GM12878 (cell line): ENCODE measurements around the gene PDE11A. TPM values are rescaled to one million over a fixed set of nuclear protein-coding genes. Genes with fewer than 3 reads are reported as not detected.

ENCODE experiments used
- ATAC-seq: fragments of 200-7000 bp; cut with Tn5 transposase; 3 replicates; pipeline ENCODE4 v1.9.1; 2020; ENCODE audit warnings: mild to moderate bottlenecking, moderate library complexity
- BruUV-seq: library from RNA; stranded (reverse); fragments of 400-500 nt; replicated peaks from 2 replicates; lab custom pipeline; 2021; lab: Mats Ljungman, UMichigan
- CTCF ChIA-PET: fragments of 300-600 bp; sonication (Branson Sonifier 250); formaldehyde crosslinking; extraction: SDS; loops from one replicate; lab custom pipeline; 2021; ENCODE audit warnings: inconsistent platforms; lab: Yijun Ruan, JAX
- POLR2A ChIA-PET: fragments of 350-600 bp; formaldehyde crosslinking; extraction: SDS; loops from one replicate; lab custom pipeline; 2021; ENCODE audit warnings: inconsistent platforms; lab: Charles Lee
- RAD21 ChIA-PET: fragments of 300-600 bp; sonication (Branson Sonifier 250); formaldehyde crosslinking; loops from one replicate; lab custom pipeline; 2023; ENCODE audit warnings: antibody characterized with exemption; ENCODE audit not compliant: unreplicated experiment; lab: Charles Lee
- SMC1A ChIA-PET: fragments of 300-600 bp; sonication (Branson Sonifier 250); formaldehyde crosslinking; loops from one replicate; lab custom pipeline; 2023; ENCODE audit not compliant: unreplicated experiment, uncharacterized antibody; lab: Charles Lee
- DNase-seq: peaks from one replicate; pipeline ENCODE4 v3.0.0-alpha.2; 2011; ENCODE audit warnings: low read depth, low spot score
- FAIRE-seq: peaks from 3 replicates; lab custom pipeline; 2011; peaks lifted over from hg19 to GRCh38; lab: Jason Lieb, UNC
- H2AFZ ChIP-seq: 2 replicates; pipeline ENCODE4 v1.6.0; 2011; ENCODE audit warnings: low read depth, low read length, control low read depth; ENCODE audit not compliant: control insufficient read depth
- H3K27ac ChIP-seq: 2 replicates; pipeline ENCODE4 v1.5.1; 2011; ENCODE audit warnings: control low read depth; ENCODE audit not compliant: control insufficient read depth, insufficient read depth
- H3K27me3 ChIP-seq, 2 experiments: replicated peaks in 1 of 2; 2 replicates each; pipeline versions ENCODE4 v1.6.0 to v1.6.1; 2011; ENCODE audit warnings: low read length in 1 of 2; ENCODE audit not compliant: control insufficient read depth in 2 of 2, insufficient read depth in 2 of 2
- H3K36me3 ChIP-seq, 2 experiments: 2 replicates each; pipeline ENCODE4 v1.5.1; 2011; ENCODE audit warnings: low read length in 1 of 2; ENCODE audit not compliant: control insufficient read depth in 2 of 2, insufficient read depth in 2 of 2
- H3K4me1 ChIP-seq: 2 replicates; pipeline ENCODE4 v1.6.1; 2011; ENCODE audit warnings: mild to moderate bottlenecking, low read length, moderate library complexity, mixed read lengths; ENCODE audit not compliant: control insufficient read depth, insufficient read depth
- H3K4me2 ChIP-seq: 2 replicates; pipeline ENCODE4 v1.6.0; 2011; ENCODE audit warnings: control low read depth; ENCODE audit not compliant: control insufficient read depth, insufficient read depth
- H3K4me3 ChIP-seq: fragments of 200-600 bp; sonication (generic); 2 replicates; pipeline ENCODE4 v1.5.1; 2016
- H3K79me2 ChIP-seq: 2 replicates; pipeline ENCODE4 v1.6.0; 2011; ENCODE audit warnings: low read length; ENCODE audit not compliant: control insufficient read depth, insufficient read depth
- H3K9ac ChIP-seq: 2 replicates; pipeline ENCODE4 v1.8.0; 2011; ENCODE audit warnings: low read length, control low read depth, mixed read lengths; ENCODE audit not compliant: control insufficient read depth, insufficient read depth
- H3K9me3 ChIP-seq: replicated peaks from 3 replicates; pipeline ENCODE4 v1.5.1; 2011; ENCODE audit warnings: mild to moderate bottlenecking, low read length; ENCODE audit not compliant: control insufficient read depth, insufficient read depth
- H4K20me1 ChIP-seq: 2 replicates; pipeline ENCODE4 v1.6.0; 2011; ENCODE audit not compliant: control insufficient read depth, insufficient read depth
- ATF7 ChIP-seq: fragments of 450-650 bp; IDR thresholded peaks from 2 replicates; pipeline ENCODE4 v1.6.1; 2016; ENCODE audit warnings: low read depth, mild to moderate bottlenecking
- BCL11A ChIP-seq: IDR thresholded peaks from 2 replicates; pipeline ENCODE4 v1.6.1; 2011; ENCODE audit warnings: low read depth, low read length
- CREB1 ChIP-seq: IDR thresholded peaks from 2 replicates; pipeline ENCODE4 v1.6.1; 2012; ENCODE audit warnings: low read depth, mild to moderate bottlenecking, inconsistent platforms
- HDGF ChIP-seq: fragments of 450-650 bp; IDR thresholded peaks from 2 replicates; pipeline ENCODE4 v1.6.1; 2016; ENCODE audit warnings: antibody characterized with exemption
- MTA3 ChIP-seq: IDR thresholded peaks from 2 replicates; pipeline ENCODE4 v1.6.1; 2012; ENCODE audit warnings: low read length, inconsistent platforms, borderline replicate concordance
- NR2C2 ChIP-seq: IDR thresholded peaks from 2 replicates; pipeline ENCODE4 v1.6.1; 2011; ENCODE audit warnings: borderline replicate concordance, low read depth; ENCODE audit not compliant: control insufficient read depth, insufficient read length
- SREBF2 ChIP-seq: IDR thresholded peaks from 2 replicates; pipeline ENCODE4 v1.6.1; 2012; ENCODE audit warnings: mild to moderate bottlenecking, low read length
- WGBS: methylation state at CpG from one replicate; pipeline ENCODE4 v1.1.6; 2016; ENCODE audit warnings: low lambda C conversion rate; ENCODE audit not compliant: insufficient replicate concordance, insufficient coverage; ENCODE audit errors: missing lambda C conversion rate; 5-methylcytosine and 5-hydroxymethylcytosine counted together
- in situ Hi-C: fragments of 300-500 bp; cut with MboI; formaldehyde crosslinking; loops from 9 replicates; pipeline ENCODE4 v1.14.3; 2018; ENCODE audit warnings: mixed read lengths
- intact Hi-C: fragments of 100-400 bp; cut with micrococcal nuclease; formaldehyde crosslinking; loops from one replicate; pipeline ENCODE4 v1.14.2; 2022; ENCODE audit not compliant: unreplicated experiment
- polyA plus RNA-seq, 11 experiments: library from polyadenylated mRNA; depleted of rRNA in 4 of 11; unstranded in 6 of 11; stranded (reverse) in 5 of 11; fragments of >200 nt; fragmentation: Nextera tagmentation in 4 of 11; fragmentation: Illumina TruSeq in 1 of 11; extraction: Ambion mirVana in 4 of 11; extraction: Trizol in 1 of 11; gene quantifications; 1 replicate in 1 of 11; 2 replicates in 10 of 11; pipeline versions ENCODE4 v1.2.1 to v1.2.3, GENCODE V29; 2011 to 2016; ENCODE audit warnings: inconsistent platforms in 2 of 11, missing spikeins in 2 of 11, low read depth in 1 of 11
- total RNA-seq, 4 experiments: library from RNA; depleted of rRNA in 3 of 4; stranded (reverse); fragments of >200 nt in 3 of 4; fragmentation: Illumina TruSeq in 1 of 4; extraction: Trizol in 1 of 4; gene quantifications; 2 replicates each; pipeline versions ENCODE4 v1.2.1 to v1.2.3, GENCODE V29; 2013 to 2021
- TF ChIP-seq, protein P1 (sequence below): IDR thresholded peaks from 2 replicates; pipeline ENCODE4 v1.6.1; 2011; ENCODE audit warnings: borderline replicate concordance, low read depth, mild to moderate bottlenecking, moderate library complexity, mixed read lengths, low read length; ENCODE audit not compliant: insufficient read depth; ENCODE audit errors: extremely low read length
- TF ChIP-seq, protein P2 (sequence below): IDR thresholded peaks from 2 replicates; pipeline ENCODE4 v1.6.1; 2012; ENCODE audit warnings: low read depth, low read length, improper control_type of control experiment

The PDE11A gene
- total and polyA plus RNA-seq, 10 of the 15 experiments (the other 5 are each of a cell fraction or from before 2014, with no cell fraction given), result 0.01 to 0.17 (median 0.06) TPM; not detected in 5

DNA sequence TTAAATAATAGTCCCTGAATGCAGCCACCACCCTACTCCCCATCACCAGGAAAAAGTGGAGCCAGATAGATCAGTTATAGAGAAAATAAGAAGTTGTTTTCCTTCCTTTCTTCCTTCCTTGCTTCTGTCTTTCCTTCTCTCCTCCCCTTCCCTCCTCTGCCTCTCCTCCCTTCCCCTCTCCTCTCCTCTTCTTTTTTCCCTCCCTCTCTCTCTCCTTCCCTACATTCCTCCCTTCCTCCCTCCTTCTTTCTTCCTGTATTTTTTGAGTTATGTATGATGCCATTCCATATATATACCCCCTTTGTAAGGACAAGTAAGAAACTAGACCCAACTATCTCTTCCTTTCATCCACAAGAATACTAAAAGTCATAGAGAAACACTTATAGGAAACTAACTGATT is 414.3 kb downstream of the PDE11A start:
- Histone ChIP-seq H3K4me2 (no peak overlapping the region), H3K79me2 (no peaks in the 10 kb centered on the region), H3K4me3 (no peak overlapping the region), H3K27ac (no peak overlapping the region), H2AFZ (no peak overlapping the region), H3K36me3 (no peaks in the 10 kb centered on the region), H3K9ac (no peak overlapping the region), H3K27me3 (no peaks in the 10 kb centered on the region), H4K20me1 (no peaks in the 10 kb centered on the region), H3K9me3 (no peaks in the 10 kb centered on the region), H3K4me1 (no peaks in the 10 kb centered on the region)
- CTCF ChIA-PET, result interaction anchor here (0.9 kb wide), 2 partner anchors 10 to 66 kb away, joined by 3 read pairs; no protein-coding TSS in a partner anchor
- SMC1A ChIA-PET, result no interaction called here
- in situ Hi-C loops, result no loop called here
- DNase-seq (no peak), FAIRE-seq (no peak), ATAC-seq (no peak)
- no peak for TF ChIP-seq SREBF2
- TF ChIP-seq NR2C2, result no peak
- TF ChIP-seq BCL11A, result no peak
- TF ChIP-seq HDGF, result no peak
- no peak for TF ChIP-seq CREB1
- no peak for TF ChIP-seq ATF7
- TF ChIP-seq, protein P1, sequence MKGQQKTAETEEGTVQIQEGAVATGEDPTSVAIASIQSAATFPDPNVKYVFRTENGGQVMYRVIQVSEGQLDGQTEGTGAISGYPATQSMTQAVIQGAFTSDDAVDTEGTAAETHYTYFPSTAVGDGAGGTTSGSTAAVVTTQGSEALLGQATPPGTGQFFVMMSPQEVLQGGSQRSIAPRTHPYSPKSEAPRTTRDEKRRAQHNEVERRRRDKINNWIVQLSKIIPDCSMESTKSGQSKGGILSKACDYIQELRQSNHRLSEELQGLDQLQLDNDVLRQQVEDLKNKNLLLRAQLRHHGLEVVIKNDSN, result no peak
- intact Hi-C loops, result no loop called here
- no TSS peak for BruUV-seq
- RAD21 ChIA-PET, result no interaction called here
- POLR2A ChIA-PET, result no interaction called here

DNA sequence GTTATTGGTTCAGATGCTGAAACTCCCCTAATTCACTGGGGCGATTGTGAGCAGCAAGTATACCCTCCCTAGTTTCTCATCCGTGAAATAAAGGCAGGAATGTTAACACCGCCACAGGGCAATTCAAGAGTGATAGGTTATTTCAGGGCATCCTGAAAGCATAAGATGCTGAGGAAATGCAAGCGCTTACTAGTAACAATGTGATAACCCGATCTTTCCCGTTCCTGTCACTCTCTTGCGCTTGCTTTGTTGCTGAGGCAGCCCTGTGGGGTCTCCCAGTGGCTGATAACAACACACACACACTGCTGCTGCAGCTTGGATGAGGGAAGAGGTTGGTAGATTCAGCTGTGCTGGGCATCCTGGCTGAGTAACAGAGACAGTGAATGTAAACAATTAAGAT is 420.7 kb downstream of the PDE11A start:
- H3K27me3 ChIP-seq, result peaks cover 2 to 6% of the 10 kb centered on the region in 2 experiments; a peak in 3 of 4 replicates
- no peaks in the 10 kb centered on the region for H3K4me1 ChIP-seq
- ChIA-PET SMC1A (interaction anchor here (0.5 to 2.8 kb wide), 2 partner anchors 10 to 424 kb away, joined by 3 to 10 read pairs; no protein-coding TSS in a partner anchor), RAD21 (no interaction called here), CTCF (no interaction called here), POLR2A (no interaction called here)
- no peak overlapping the region for H3K4me2 ChIP-seq
- no TSS peak for BruUV-seq
- no peak overlapping the region for H2AFZ ChIP-seq
- H3K9ac ChIP-seq, result no peak overlapping the region
- in situ Hi-C loops (no loop called here), intact Hi-C loops (no loop called here)
- 29% methylated on average over 7 of the region's 7 CpGs for WGBS
- no peak overlapping the region for H3K4me3 ChIP-seq
- H3K9me3 ChIP-seq, result no peaks in the 10 kb centered on the region
- H3K27ac ChIP-seq, result no peak overlapping the region
- no peaks in the 10 kb centered on the region for H3K79me2 ChIP-seq
- no peak for DNase-seq
- no peaks in the 10 kb centered on the region for H4K20me1 ChIP-seq
- H3K36me3 ChIP-seq, result no peaks in the 10 kb centered on the region
- ATAC-seq, result no peak
- FAIRE-seq, result no peak
- no peak for TF ChIP-seq MTA3
- TF ChIP-seq, protein P2, sequence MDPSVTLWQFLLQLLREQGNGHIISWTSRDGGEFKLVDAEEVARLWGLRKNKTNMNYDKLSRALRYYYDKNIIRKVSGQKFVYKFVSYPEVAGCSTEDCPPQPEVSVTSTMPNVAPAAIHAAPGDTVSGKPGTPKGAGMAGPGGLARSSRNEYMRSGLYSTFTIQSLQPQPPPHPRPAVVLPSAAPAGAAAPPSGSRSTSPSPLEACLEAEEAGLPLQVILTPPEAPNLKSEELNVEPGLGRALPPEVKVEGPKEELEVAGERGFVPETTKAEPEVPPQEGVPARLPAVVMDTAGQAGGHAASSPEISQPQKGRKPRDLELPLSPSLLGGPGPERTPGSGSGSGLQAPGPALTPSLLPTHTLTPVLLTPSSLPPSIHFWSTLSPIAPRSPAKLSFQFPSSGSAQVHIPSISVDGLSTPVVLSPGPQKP, result no peak
